Caki2 (cell line): Measurements from ENCODE around the gene MRPS6. TPM values are rescaled to one million over a fixed set of nuclear protein-coding genes. Genes with fewer than 3 reads are reported as not detected.

Experiments
- DNase-seq: peaks from one replicate; pipeline ENCODE4 v3.0.0-alpha.2; 2015; ENCODE audit warnings: low read depth
- in situ Hi-C: cut with HindIII; loops from 2 replicates; pipeline ENCODE4 v1.10.0; 2016; ENCODE audit warnings: low sequenced_read_pairs, low pct_unique_long_range_greater_than_20kb, mixed read lengths
- total RNA-seq: library from RNA; depleted of rRNA; stranded (reverse); fragments of >200 nt; shearing (Covaris generic); gene quantifications from 2 replicates; pipeline ENCODE4 v1.2.3, GENCODE V29; 2014; ENCODE audit warnings: low replicate concordance

Gene MRPS6
- total RNA-seq, 1 experiment from 2014 or later: 94.2 TPM

- DNase-seq: no peak
- in situ Hi-C loops: no loop called here
These were observed 52.9 kb downstream of the MRPS6 start for GRCh38 chr21:34126269-34126668.

- DNase-seq: no peak
- in situ Hi-C loops: no loop called here
These were observed 53.3 kb downstream of the MRPS6 start for GRCh38 chr21:34126691-34127090.

- DNase-seq: no peak
- in situ Hi-C loops: no loop called here
These were observed 54.7 kb downstream of the MRPS6 start for GRCh38 chr21:34128124-34128523.

- in situ Hi-C loops: no loop called here
These were observed 55.3 kb downstream of the MRPS6 start for GRCh38 chr21:34128674-34129038.

GRCh38 chr21:34129039-34129891, 55.9 kb downstream of the MRPS6 start:
- in situ Hi-C loops: no loop called here
- DNase-seq: no peak

More at GRCh38 chr21:34128674-34129038, 55.3 kb downstream of the MRPS6 start:
- no peak for DNase-seq

GRCh38 chr21:34129901-34130715, 56.7 kb downstream of the MRPS6 start:
- no peak for DNase-seq
- in situ Hi-C loops: no loop called here

- no peak for DNase-seq
- in situ Hi-C loops: no loop called here
These were observed 57.3 kb downstream of the MRPS6 start for GRCh38 chr21:34130716-34130985.

- DNase-seq: no peak
- in situ Hi-C loops: no loop called here
These were observed 58.2 kb downstream of the MRPS6 start for GRCh38 chr21:34131586-34131985.

GRCh38 chr21:34132202-34132601, 58.8 kb downstream of the MRPS6 start:
- DNase-seq: no peak
- in situ Hi-C loops: no loop called here

- DNase-seq: no peak
- in situ Hi-C loops: no loop called here
These were observed 59.5 kb downstream of the MRPS6 start for GRCh38 chr21:34132926-34133325.

GRCh38 chr21:34133392-34133791, 60.0 kb downstream of the MRPS6 start:
- in situ Hi-C loops: no loop called here
- no peak for DNase-seq

GRCh38 chr21:34133802-34134201, 60.4 kb downstream of the MRPS6 start:
- in situ Hi-C loops: no loop called here
- no peak for DNase-seq

GRCh38 chr21:34135330-34135729, 62.0 kb downstream of the MRPS6 start:
- DNase-seq: no peak
- in situ Hi-C loops: no loop called here

GRCh38 chr21:34141373-34141772, 68.0 kb downstream of the MRPS6 start:
- in situ Hi-C loops: no loop called here
- no peak for DNase-seq

GRCh38 chr21:34143685-34144182, 70.4 kb downstream of the MRPS6 start:
- in situ Hi-C loops: no loop called here
- DNase-seq: no peak

GRCh38 chr21:34144224-34144623, 70.8 kb downstream of the MRPS6 start:
- in situ Hi-C loops: no loop called here
- no peak for DNase-seq

GRCh38 chr21:34147792-34148418, 74.5 kb downstream of the MRPS6 start:
- DNase-seq: no peak
- in situ Hi-C loops: no loop called here

- in situ Hi-C loops: no loop called here
- no peak for DNase-seq
These were observed 75.0 kb downstream of the MRPS6 start for GRCh38 chr21:34148419-34148804.
